ENCODE results near the gene SBK1. TPM values are rescaled to one million over a fixed set of nuclear protein-coding genes. Genes with fewer than 3 reads are reported as not detected.

Gene SBK1
- total RNA-seq, 1 experiment from 2014 or later: 19.2 TPM

GRCh38 chr16:28320741-28321140, 28.4 kb downstream of the SBK1 start:
- no peaks in the 10 kb centered on the region for H3K9me2 ChIP-seq (ENCODE audit: insufficient read depth)
- no peaks in the 10 kb centered on the region for H3K79me2 ChIP-seq (ENCODE audit: insufficient read depth, low read length)
- H2AFZ ChIP-seq (ENCODE audit: low read depth, low read length, poor library complexity, severe bottlenecking): no peak overlapping the region
- no peak overlapping the region for H3K4me2 ChIP-seq (ENCODE audit: low read length)
- no peaks in the 10 kb centered on the region for H3K9me3 ChIP-seq (ENCODE audit: control insufficient read depth in 1 of 2, insufficient read depth in 1 of 2, low read depth in 1 of 2, low read length in 2 of 2)
- POLR2A ChIA-PET: no interaction called here
- H3K36me3 ChIP-seq (ENCODE audit: control insufficient read depth in 1 of 2, insufficient read depth in 2 of 2, low read length in 2 of 2): peaks cover 0 to 4% of the 10 kb centered on the region in 2 experiments; a peak in 1 of 4 replicates
- no peak overlapping the region for H3K9ac ChIP-seq (ENCODE audit: low read length)
- CTCF ChIA-PET: interaction anchor here (1.3 kb wide), 1 partner anchor 43 kb away, joined by 4 read pairs; no protein-coding TSS in a partner anchor
- no peak overlapping the region for H3K4me3 ChIP-seq (replicated peaks in 1 of 2; ENCODE audit: low read depth in 1 of 2, low read length in 2 of 2)
- H4K20me1 ChIP-seq (ENCODE audit: insufficient read depth): no peaks in the 10 kb centered on the region
- H3K27ac ChIP-seq (ENCODE audit: low read depth, low read length): no peak overlapping the region
- ATAC-seq (no peak), DNase-seq (ENCODE audit: low read depth, low spot score) (no peak)
- H3K27me3 ChIP-seq (ENCODE audit: insufficient read depth, low read length): no peaks in the 10 kb centered on the region
- H3K4me1 ChIP-seq (ENCODE audit: control insufficient read depth in 1 of 2, insufficient read depth in 2 of 2, low read length in 2 of 2): peaks cover 4 to 10% of the 10 kb centered on the region in 2 experiments; a peak in 2 of 4 replicates
- TF ChIP-seq ZNF274 (IDR thresholded peaks at IDR 0.05; ENCODE audit: low read depth, low read length) (no peak), SRF (IDR thresholded peaks at IDR 0.05; ENCODE audit: low read depth) (no peak), ELF1 (IDR thresholded peaks at IDR 0.05; ENCODE audit: borderline replicate concordance, low read depth) (no peak), EGR1 (IDR thresholded peaks at IDR 0.05; ENCODE audit: low read depth) (no peak), POLR2A (IDR thresholded peaks at IDR 0.05; ENCODE audit: borderline replicate concordance, extremely low read depth, insufficient read depth, insufficient read length) (no peak)
- RAD21 ChIA-PET (ENCODE audit: low non-redundant PET in 1 of 2, low total read pairs in 2 of 2, uncharacterized antibody in 2 of 2, unreplicated experiment in 2 of 2): no interaction called here
- BruUV-seq (replicated peaks): no TSS peak
- intact Hi-C loops (cut with micrococcal nuclease): loop anchor here (5.0 kb wide), 1 partner anchor 227 kb away; no protein-coding TSS in a partner anchor

DNA sequence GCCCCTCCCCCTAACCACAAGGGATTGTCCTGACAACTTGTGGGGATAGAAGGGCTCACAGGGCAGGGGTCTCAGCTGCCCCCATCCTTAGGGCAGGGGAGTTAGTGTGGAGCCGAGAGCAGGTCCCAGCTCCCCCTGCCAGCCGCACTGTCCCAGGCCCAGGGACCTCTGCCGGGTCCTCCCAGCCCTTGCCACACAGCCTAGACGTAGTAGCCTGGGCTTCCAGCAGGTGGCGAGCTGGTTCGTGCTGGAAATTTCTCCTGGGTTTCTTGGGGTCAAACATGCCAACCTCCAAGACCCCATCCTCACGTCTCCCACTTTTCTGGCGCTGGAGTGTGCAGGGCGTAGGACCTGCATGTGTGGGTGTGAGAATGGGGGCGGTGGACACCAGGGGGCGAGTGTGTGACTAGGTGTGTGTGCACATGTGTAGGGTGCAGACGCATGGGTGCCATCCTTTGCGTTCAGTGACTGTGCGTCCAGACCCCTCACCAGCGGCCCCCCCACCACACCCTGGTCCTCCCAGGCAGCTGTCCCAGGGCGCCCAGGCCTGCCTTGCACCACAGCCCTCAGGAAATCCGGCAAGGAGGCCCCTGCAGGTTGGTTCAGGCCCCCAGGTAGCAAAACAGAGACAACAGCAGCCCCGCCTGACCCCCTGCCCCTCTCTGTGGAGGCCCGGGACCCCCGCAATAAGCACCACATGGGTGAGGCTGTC, 29.5 kb downstream of the SBK1 start:
- H3K36me3 ChIP-seq (ENCODE audit: control insufficient read depth in 1 of 2, insufficient read depth in 2 of 2, low read length in 2 of 2): peaks cover 0 to 4% of the 10 kb centered on the region in 2 experiments; a peak in 1 of 4 replicates
- no TSS peak for BruUV-seq (replicated peaks)

More for the DNA sequence above, 29.5 kb downstream of the SBK1 start:
- Histone ChIP-seq H3K79me2 (ENCODE audit: insufficient read depth, low read length) (no peaks in the 10 kb centered on the region), H3K4me1 (ENCODE audit: control insufficient read depth in 1 of 2, insufficient read depth in 2 of 2, low read length in 2 of 2) (peaks cover 0 to 3% of the 10 kb centered on the region in 2 experiments; a peak in 1 of 4 replicates), H3K9me2 (ENCODE audit: insufficient read depth) (no peaks in the 10 kb centered on the region), H3K27ac (ENCODE audit: low read depth, low read length) (no peak overlapping the region), H3K4me2 (ENCODE audit: low read length) (no peak overlapping the region), H3K9me3 (ENCODE audit: control insufficient read depth in 1 of 2, insufficient read depth in 1 of 2, low read depth in 1 of 2, low read length in 2 of 2) (no peaks in the 10 kb centered on the region), H2AFZ (ENCODE audit: low read depth, low read length, poor library complexity, severe bottlenecking) (no peak overlapping the region), H3K27me3 (ENCODE audit: insufficient read depth, low read length) (no peaks in the 10 kb centered on the region), H3K4me3 (replicated peaks in 1 of 2; ENCODE audit: low read depth in 1 of 2, low read length in 2 of 2) (no peak overlapping the region), H3K9ac (ENCODE audit: low read length) (no peak overlapping the region), H4K20me1 (ENCODE audit: insufficient read depth) (no peaks in the 10 kb centered on the region)
- ChIA-PET CTCF (interaction anchor here (0.7 to 1.3 kb wide), 6 partner anchors 8 to 275 kb away, joined by 3 to 6 read pairs (median 4); partner anchors contain the start of gene SULT1A2), RAD21 (ENCODE audit: low non-redundant PET in 1 of 2, low total read pairs in 2 of 2, uncharacterized antibody in 2 of 2, unreplicated experiment in 2 of 2) (interaction anchor here in 1 of 2 experiments (1.0 kb wide), 1 partner anchor 626 kb away, joined by 3 read pairs; no protein-coding TSS in a partner anchor), POLR2A (no interaction called here)
- TF ChIP-seq TCF7L2 (IDR thresholded peaks at IDR 0.05; ENCODE audit: borderline replicate concordance, extremely low read depth, insufficient read depth, insufficient read length): no peak
- TF ChIP-seq SP1 (IDR thresholded peaks at IDR 0.05; ENCODE audit: low read depth): no peak
- no peak for TF ChIP-seq ZBTB33 (IDR thresholded peaks at IDR 0.05; ENCODE audit: extremely low read depth, insufficient replicate concordance, low read length)
- TF ChIP-seq EZH2 (IDR thresholded peaks at IDR 0.05): no peak
- no peak for TF ChIP-seq SRF (IDR thresholded peaks at IDR 0.05; ENCODE audit: low read depth)
- TF ChIP-seq, protein P1, sequence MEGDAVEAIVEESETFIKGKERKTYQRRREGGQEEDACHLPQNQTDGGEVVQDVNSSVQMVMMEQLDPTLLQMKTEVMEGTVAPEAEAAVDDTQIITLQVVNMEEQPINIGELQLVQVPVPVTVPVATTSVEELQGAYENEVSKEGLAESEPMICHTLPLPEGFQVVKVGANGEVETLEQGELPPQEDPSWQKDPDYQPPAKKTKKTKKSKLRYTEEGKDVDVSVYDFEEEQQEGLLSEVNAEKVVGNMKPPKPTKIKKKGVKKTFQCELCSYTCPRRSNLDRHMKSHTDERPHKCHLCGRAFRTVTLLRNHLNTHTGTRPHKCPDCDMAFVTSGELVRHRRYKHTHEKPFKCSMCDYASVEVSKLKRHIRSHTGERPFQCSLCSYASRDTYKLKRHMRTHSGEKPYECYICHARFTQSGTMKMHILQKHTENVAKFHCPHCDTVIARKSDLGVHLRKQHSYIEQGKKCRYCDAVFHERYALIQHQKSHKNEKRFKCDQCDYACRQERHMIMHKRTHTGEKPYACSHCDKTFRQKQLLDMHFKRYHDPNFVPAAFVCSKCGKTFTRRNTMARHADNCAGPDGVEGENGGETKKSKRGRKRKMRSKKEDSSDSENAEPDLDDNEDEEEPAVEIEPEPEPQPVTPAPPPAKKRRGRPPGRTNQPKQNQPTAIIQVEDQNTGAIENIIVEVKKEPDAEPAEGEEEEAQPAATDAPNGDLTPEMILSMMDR (IDR thresholded peaks at IDR 0.05 in 2 of 3, conservative IDR thresholded peaks at IDR 0.05 in 1 of 3; ENCODE audit: borderline replicate concordance in 1 of 3, insufficient read depth in 1 of 3, low read depth in 2 of 3, low read length in 2 of 3): peak; percentile 41 to 91 (median 83); a peak in 5 of 6 replicates
- peak; percentile 59 for TF ChIP-seq RAD21 (IDR thresholded peaks at IDR 0.05; ENCODE audit: low read depth)
- peak; percentile 85 for ATAC-seq
- intact Hi-C loops (cut with micrococcal nuclease): loop anchor here (5.0 kb wide), 1 partner anchor 225 kb away; no protein-coding TSS in a partner anchor
- peak; percentile 12 for DNase-seq (ENCODE audit: low read depth, low spot score)

Measured in HCT116 (cell line).